Bronchial epithelial cell (primary cell): ENCODE data around the gene CNTNAP2. TPM values are rescaled to one million over a fixed set of nuclear protein-coding genes. Genes with fewer than 3 reads are reported as not detected.

ENCODE experiments used
- DNase-seq: peaks from one replicate; pipeline ENCODE4 v3.0.0-alpha.2; 2010; ENCODE audit warnings: low read depth
- FAIRE-seq: peaks from 2 replicates; lab custom pipeline; 2011; peaks lifted over from hg19 to GRCh38; lab: Jason Lieb, UNC
- H3K27me3 ChIP-seq: 2 replicates; pipeline ENCODE4 v1.5.1; 2011; ENCODE audit warnings: low read length; ENCODE audit not compliant: control insufficient read depth, insufficient read depth
- H3K36me3 ChIP-seq: 2 replicates; pipeline ENCODE4 v1.5.1; 2011; ENCODE audit warnings: low read length; ENCODE audit not compliant: control insufficient read depth, insufficient read depth
- H3K4me3 ChIP-seq: 2 replicates; pipeline ENCODE4 v1.5.1; 2011; ENCODE audit warnings: mild to moderate bottlenecking, low read depth, low read length, control low read depth
- CTCF ChIP-seq: IDR thresholded peaks from 2 replicates; pipeline ENCODE4 v1.5.1; 2011; ENCODE audit warnings: mild to moderate bottlenecking, moderate library complexity, low read length, control low read depth, inconsistent platforms; ENCODE audit not compliant: insufficient read depth, severe bottlenecking
- total RNA-seq: library from RNA; depleted of rRNA; stranded (reverse); fragments of >200 nt; gene quantifications from 2 replicates; pipeline ENCODE4 v1.2.1, GENCODE V29; 2014

Gene CNTNAP2
- total RNA-seq, 1 donor from 2014 or later, result 0.26 TPM

GRCh38 chr7:146709451-146710027, 592.9 kb downstream of the CNTNAP2 start:
- no peak overlapping the region for H3K4me3 ChIP-seq
- FAIRE-seq (no peak), DNase-seq (no peak)
- H3K27me3 ChIP-seq, result no peaks in the 10 kb centered on the region
- H3K36me3 ChIP-seq, result no peaks in the 10 kb centered on the region
- TF ChIP-seq CTCF, result no peak

DNA sequence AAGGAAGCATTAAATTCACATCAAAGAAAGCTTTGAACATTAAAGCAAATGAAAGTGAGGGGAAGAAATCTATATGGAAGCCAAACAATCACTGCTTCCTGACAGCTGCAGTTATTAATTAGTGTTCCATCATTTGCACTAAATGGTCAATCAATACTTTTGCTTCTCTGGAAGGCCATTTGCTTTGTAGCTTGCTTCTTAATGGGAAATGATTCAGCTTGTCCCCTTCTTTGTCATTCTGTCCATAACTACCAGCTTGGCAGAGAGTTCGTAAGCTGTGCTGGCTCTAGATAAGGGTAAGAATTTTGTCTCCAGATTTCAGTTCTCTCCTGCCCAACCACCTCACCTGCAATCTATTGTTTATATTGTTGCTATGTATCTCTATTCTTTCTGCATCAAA, 596.6 kb downstream of the CNTNAP2 start:
- no peak overlapping the region for H3K4me3 ChIP-seq
- DNase-seq (no peak), FAIRE-seq (no peak)
- no peaks in the 10 kb centered on the region for H3K36me3 ChIP-seq
- no peaks in the 10 kb centered on the region for H3K27me3 ChIP-seq
- TF ChIP-seq CTCF, result no peak

DNA sequence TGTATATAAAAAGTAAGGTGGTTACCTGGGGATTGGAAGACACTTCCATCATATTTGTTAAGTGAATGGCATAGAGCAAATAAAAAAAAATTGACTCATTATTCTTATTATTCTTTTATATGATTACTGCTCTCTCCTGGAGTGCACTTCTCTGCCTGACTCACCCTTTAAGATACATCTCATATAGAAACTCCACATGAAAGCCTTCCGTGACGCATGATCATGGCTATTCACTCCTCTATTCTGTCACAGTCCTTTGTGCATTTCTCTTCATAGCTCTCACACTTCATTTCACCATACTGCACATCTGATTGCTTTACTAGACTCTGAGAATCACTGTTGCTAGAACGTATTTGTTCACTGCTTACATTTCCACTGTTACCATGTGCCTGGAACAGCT, 597.3 kb downstream of the CNTNAP2 start:
- Histone ChIP-seq H3K27me3 (no peaks in the 10 kb centered on the region), H3K36me3 (no peaks in the 10 kb centered on the region), H3K4me3 (no peak overlapping the region)
- no peak for DNase-seq
- no peak for FAIRE-seq
- no peak for TF ChIP-seq CTCF

- no peak for TF ChIP-seq CTCF
- Histone ChIP-seq H3K4me3 (no peak overlapping the region), H3K27me3 (no peaks in the 10 kb centered on the region), H3K36me3 (no peaks in the 10 kb centered on the region)
- DNase-seq (no peak), FAIRE-seq (no peak)
Measured at GRCh38 chr7:146720195-146720594, 603.6 kb downstream of the CNTNAP2 start.

- no peaks in the 10 kb centered on the region for H3K36me3 ChIP-seq
- no peak for TF ChIP-seq CTCF
- no peak overlapping the region for H3K4me3 ChIP-seq
- FAIRE-seq (no peak), DNase-seq (no peak)
- no peaks in the 10 kb centered on the region for H3K27me3 ChIP-seq
Measured at GRCh38 chr7:146722986-146723385, 606.4 kb downstream of the CNTNAP2 start.

- no peak for FAIRE-seq
Measured at GRCh38 chr7:146725520-146725919, 608.9 kb downstream of the CNTNAP2 start.

More at GRCh38 chr7:146725520-146725919, 608.9 kb downstream of the CNTNAP2 start:
- no peak for TF ChIP-seq CTCF
- H3K27me3 ChIP-seq, result no peaks in the 10 kb centered on the region
- DNase-seq, result no peak
- H3K4me3 ChIP-seq, result no peak overlapping the region
- H3K36me3 ChIP-seq, result no peaks in the 10 kb centered on the region
